HepG2 (cell line): ENCODE data around the gene ZBTB1. TPM values are rescaled to one million over a fixed set of nuclear protein-coding genes. Genes with fewer than 3 reads are reported as not detected.

Source experiments
- ATAD3A ChIP-seq: sonication (generic); formaldehyde crosslinking; IDR thresholded peaks from 2 replicates; pipeline ENCODE4 v1.4.0; 2020; ENCODE audit warnings: missing genetic modification reagents
- ATRX ChIP-seq: sonication (generic); formaldehyde crosslinking; IDR thresholded peaks from 2 replicates; pipeline ENCODE4 v1.4.0; 2020; ENCODE audit warnings: missing genetic modification reagents, borderline replicate concordance
- CC2D1A ChIP-seq: sonication (generic); formaldehyde crosslinking; IDR thresholded peaks from 2 replicates; pipeline ENCODE4 v1.8.1; 2023; ENCODE audit warnings: mild to moderate bottlenecking, missing genetic modification reagents
- CREM ChIP-seq, 2 experiments: sonication (generic) in 1 of 2; formaldehyde crosslinking in 1 of 2; IDR thresholded peaks; 2 replicates each; pipeline versions ENCODE4 v1.4.0 to v1.6.1; 2016 to 2020; ENCODE audit warnings: antibody characterized with exemption in 1 of 2, mild to moderate bottlenecking in 1 of 2, missing genetic modification reagents in 1 of 2
- DNMT1 ChIP-seq: sonication (generic); formaldehyde crosslinking; IDR thresholded peaks from 2 replicates; pipeline ENCODE4 v1.5.1; 2020; ENCODE audit warnings: mild to moderate bottlenecking, missing genetic modification reagents
- KLF6 ChIP-seq: IDR thresholded peaks from 2 replicates; pipeline ENCODE4 v1.8.0; 2016; ENCODE audit warnings: missing biosample characterization, missing genetic modification reagents
- PHF8 ChIP-seq: sonication (generic); formaldehyde crosslinking; IDR thresholded peaks from 2 replicates; pipeline ENCODE4 v1.5.0; 2020; ENCODE audit warnings: missing genetic modification reagents
- RBAK ChIP-seq: sonication (generic); formaldehyde crosslinking; IDR thresholded peaks from 2 replicates; pipeline ENCODE4 v1.5.1; 2020; ENCODE audit warnings: mild to moderate bottlenecking, missing genetic modification reagents
- RCOR2 ChIP-seq: IDR thresholded peaks from 2 replicates; pipeline ENCODE4 v1.6.1; 2016; ENCODE audit warnings: missing biosample characterization, missing genetic modification reagents
- TBP ChIP-seq: sonication (generic); formaldehyde crosslinking; IDR thresholded peaks from 2 replicates; pipeline ENCODE4 v1.5.0; 2020; ENCODE audit warnings: missing genetic modification reagents
- ZNF12 ChIP-seq: sonication (generic); formaldehyde crosslinking; IDR thresholded peaks from 2 replicates; pipeline ENCODE4 v1.5.0; 2020; ENCODE audit warnings: missing genetic modification reagents
- ZSCAN22 ChIP-seq: sonication (generic); formaldehyde crosslinking; IDR thresholded peaks from 2 replicates; pipeline ENCODE4 v1.4.0; 2020; ENCODE audit warnings: mild to moderate bottlenecking, missing genetic modification reagents
- polyA plus RNA-seq, 8 experiments: library from polyadenylated mRNA; depleted of rRNA in 3 of 8; stranded (reverse) in 7 of 8; unstranded in 1 of 8; fragments of >200 nt; fragmentation: Illumina TruSeq in 4 of 8; extraction: Trizol in 4 of 8; gene quantifications; 2 replicates each; pipeline versions ENCODE4 v1.2.1 to v1.2.3, GENCODE V29; 2011 to 2016; ENCODE audit warnings: low read depth in 4 of 8, missing spikeins in 1 of 8, mixed read lengths in 1 of 8; ENCODE audit not compliant: insufficient read depth in 1 of 8
- total RNA-seq, 5 experiments: library from RNA; depleted of rRNA; stranded (reverse); fragments of >200 nt; fragmentation: Illumina TruSeq; extraction: Trizol; gene quantifications; 2 replicates each; pipeline ENCODE4 v1.2.3, GENCODE V29; 2016; ENCODE audit warnings: low read depth in 1 of 5
- TF ChIP-seq, protein P1 (sequence below): sonication (generic); formaldehyde crosslinking; IDR thresholded peaks from 2 replicates; pipeline ENCODE4 v1.5.0; 2020; ENCODE audit warnings: missing genetic modification reagents, mild to moderate bottlenecking, borderline replicate concordance
- TF ChIP-seq, protein P2 (sequence below): sonication (generic); formaldehyde crosslinking; IDR thresholded peaks from 2 replicates; pipeline ENCODE4 v1.4.0; 2020; ENCODE audit warnings: low read depth, missing genetic modification reagents
- TF ChIP-seq, protein P3 (sequence below): sonication (generic); formaldehyde crosslinking; IDR thresholded peaks from 2 replicates; pipeline ENCODE4 v1.4.0; 2020; ENCODE audit warnings: missing genetic modification reagents
- TF ChIP-seq, protein P4 (sequence below): fragments of 450-650 bp; IDR thresholded peaks from 2 replicates; pipeline ENCODE4 v1.6.1; 2016
- TF ChIP-seq, protein P5 (sequence below): sonication (generic); formaldehyde crosslinking; IDR thresholded peaks from 2 replicates; pipeline ENCODE4 v1.8.0; 2022; ENCODE audit warnings: mild to moderate bottlenecking, missing genetic modification reagents; ENCODE audit not compliant: insufficient replicate concordance

The ZBTB1 gene
- total and polyA plus RNA-seq, 2 of the 13 experiments (the other 11 are each of a cell fraction or from before 2014, with no cell fraction given) = 18.8 to 22.6 TPM

DNA sequence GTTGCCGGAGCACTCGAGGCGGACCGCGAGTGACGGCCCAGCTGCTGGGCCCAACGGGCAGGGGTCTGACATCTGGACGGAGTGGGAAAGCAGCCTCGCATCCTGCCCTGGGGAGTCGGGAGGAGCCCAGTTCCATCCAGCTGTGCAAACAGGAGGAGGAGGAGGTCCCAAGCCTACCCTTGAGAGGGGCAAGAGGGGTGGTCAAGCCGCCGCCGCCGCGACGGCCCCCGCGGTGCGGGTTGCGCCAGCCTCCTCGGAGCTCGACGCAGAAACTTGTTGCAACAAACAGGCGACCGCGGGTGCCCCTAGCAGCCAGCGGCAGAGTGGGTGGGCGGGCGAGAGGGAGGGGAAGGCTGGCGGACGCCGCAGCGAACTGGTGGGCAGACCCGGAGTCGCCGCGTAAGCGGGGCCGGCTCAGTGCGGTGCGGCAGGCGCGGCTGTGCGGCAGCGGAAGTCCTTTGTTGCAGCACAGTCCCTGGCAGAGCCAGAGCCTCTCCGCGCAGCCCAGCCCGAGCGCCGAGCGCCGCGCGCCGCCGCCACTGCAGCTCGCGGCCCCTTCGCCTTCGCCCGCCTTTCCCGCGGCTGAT lies at the start of gene ZBTB1 (continued):
- TF ChIP-seq ZSCAN22 (CRISPR knock-in tag) (no peak), RCOR2 (no peak), ZNF12 (CRISPR knock-in tag) (0 out of 2 replicates have a peak, but pooled peaks have one; percentile 40), PHF8 (CRISPR knock-in tag) (peak; percentile 76), TBP (CRISPR knock-in tag) (no peak), DNMT1 (CRISPR knock-in tag) (no peak), KLF6 (CRISPR knock-in tag) (no peak), ATAD3A (CRISPR knock-in tag) (0 out of 2 replicates have a peak, but pooled peaks have one; percentile 34), CREM (IDR thresholded peaks at IDR 0.05) (no peak), CREM (CRISPR knock-in tag; IDR thresholded peaks at IDR 0.05) (no peak), ATRX (CRISPR knock-in tag) (no peak), CC2D1A (CRISPR knock-in tag) (0 out of 2 replicates have a peak, but pooled peaks have one; percentile 37), RBAK (CRISPR knock-in tag) (no peak)
- TF ChIP-seq, protein P1, sequence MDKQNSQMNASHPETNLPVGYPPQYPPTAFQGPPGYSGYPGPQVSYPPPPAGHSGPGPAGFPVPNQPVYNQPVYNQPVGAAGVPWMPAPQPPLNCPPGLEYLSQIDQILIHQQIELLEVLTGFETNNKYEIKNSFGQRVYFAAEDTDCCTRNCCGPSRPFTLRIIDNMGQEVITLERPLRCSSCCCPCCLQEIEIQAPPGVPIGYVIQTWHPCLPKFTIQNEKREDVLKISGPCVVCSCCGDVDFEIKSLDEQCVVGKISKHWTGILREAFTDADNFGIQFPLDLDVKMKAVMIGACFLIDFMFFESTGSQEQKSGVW (CRISPR knock-in tag) = no peak
- TF ChIP-seq, protein P2, sequence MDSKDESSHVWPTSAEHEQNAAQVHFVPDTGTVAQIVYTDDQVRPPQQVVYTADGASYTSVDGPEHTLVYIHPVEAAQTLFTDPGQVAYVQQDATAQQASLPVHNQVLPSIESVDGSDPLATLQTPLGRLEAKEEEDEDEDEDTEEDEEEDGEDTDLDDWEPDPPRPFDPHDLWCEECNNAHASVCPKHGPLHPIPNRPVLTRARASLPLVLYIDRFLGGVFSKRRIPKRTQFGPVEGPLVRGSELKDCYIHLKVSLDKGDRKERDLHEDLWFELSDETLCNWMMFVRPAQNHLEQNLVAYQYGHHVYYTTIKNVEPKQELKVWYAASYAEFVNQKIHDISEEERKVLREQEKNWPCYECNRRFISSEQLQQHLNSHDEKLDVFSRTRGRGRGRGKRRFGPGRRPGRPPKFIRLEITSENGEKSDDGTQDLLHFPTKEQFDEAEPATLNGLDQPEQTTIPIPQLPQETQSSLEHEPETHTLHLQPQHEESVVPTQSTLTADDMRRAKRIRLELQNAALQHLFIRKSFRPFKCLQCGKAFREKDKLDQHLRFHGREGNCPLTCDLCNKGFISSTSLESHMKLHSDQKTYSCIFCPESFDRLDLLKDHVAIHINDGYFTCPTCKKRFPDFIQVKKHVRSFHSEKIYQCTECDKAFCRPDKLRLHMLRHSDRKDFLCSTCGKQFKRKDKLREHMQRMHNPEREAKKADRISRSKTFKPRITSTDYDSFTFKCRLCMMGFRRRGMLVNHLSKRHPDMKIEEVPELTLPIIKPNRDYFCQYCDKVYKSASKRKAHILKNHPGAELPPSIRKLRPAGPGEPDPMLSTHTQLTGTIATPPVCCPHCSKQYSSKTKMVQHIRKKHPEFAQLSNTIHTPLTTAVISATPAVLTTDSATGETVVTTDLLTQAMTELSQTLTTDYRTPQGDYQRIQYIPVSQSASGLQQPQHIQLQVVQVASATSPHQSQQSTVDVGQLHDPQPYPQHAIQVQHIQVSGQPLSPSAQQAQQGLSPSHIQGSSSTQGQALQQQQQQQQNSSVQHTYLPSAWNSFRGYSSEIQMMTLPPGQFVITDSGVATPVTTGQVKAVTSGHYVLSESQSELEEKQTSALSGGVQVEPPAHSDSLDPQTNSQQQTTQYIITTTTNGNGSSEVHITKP = peak; percentile 89
- TF ChIP-seq, protein P3, sequence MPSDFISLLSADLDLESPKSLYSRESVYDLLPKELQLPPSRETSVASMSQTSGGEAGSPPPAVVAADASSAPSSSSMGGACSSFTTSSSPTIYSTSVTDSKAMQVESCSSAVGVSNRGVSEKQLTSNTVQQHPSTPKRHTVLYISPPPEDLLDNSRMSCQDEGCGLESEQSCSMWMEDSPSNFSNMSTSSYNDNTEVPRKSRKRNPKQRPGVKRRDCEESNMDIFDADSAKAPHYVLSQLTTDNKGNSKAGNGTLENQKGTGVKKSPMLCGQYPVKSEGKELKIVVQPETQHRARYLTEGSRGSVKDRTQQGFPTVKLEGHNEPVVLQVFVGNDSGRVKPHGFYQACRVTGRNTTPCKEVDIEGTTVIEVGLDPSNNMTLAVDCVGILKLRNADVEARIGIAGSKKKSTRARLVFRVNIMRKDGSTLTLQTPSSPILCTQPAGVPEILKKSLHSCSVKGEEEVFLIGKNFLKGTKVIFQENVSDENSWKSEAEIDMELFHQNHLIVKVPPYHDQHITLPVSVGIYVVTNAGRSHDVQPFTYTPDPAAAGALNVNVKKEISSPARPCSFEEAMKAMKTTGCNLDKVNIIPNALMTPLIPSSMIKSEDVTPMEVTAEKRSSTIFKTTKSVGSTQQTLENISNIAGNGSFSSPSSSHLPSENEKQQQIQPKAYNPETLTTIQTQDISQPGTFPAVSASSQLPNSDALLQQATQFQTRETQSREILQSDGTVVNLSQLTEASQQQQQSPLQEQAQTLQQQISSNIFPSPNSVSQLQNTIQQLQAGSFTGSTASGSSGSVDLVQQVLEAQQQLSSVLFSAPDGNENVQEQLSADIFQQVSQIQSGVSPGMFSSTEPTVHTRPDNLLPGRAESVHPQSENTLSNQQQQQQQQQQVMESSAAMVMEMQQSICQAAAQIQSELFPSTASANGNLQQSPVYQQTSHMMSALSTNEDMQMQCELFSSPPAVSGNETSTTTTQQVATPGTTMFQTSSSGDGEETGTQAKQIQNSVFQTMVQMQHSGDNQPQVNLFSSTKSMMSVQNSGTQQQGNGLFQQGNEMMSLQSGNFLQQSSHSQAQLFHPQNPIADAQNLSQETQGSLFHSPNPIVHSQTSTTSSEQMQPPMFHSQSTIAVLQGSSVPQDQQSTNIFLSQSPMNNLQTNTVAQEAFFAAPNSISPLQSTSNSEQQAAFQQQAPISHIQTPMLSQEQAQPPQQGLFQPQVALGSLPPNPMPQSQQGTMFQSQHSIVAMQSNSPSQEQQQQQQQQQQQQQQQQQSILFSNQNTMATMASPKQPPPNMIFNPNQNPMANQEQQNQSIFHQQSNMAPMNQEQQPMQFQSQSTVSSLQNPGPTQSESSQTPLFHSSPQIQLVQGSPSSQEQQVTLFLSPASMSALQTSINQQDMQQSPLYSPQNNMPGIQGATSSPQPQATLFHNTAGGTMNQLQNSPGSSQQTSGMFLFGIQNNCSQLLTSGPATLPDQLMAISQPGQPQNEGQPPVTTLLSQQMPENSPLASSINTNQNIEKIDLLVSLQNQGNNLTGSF (CRISPR knock-in tag) = no peak; the same call in 1 of the 2 replicates
- TF ChIP-seq, protein P4, sequence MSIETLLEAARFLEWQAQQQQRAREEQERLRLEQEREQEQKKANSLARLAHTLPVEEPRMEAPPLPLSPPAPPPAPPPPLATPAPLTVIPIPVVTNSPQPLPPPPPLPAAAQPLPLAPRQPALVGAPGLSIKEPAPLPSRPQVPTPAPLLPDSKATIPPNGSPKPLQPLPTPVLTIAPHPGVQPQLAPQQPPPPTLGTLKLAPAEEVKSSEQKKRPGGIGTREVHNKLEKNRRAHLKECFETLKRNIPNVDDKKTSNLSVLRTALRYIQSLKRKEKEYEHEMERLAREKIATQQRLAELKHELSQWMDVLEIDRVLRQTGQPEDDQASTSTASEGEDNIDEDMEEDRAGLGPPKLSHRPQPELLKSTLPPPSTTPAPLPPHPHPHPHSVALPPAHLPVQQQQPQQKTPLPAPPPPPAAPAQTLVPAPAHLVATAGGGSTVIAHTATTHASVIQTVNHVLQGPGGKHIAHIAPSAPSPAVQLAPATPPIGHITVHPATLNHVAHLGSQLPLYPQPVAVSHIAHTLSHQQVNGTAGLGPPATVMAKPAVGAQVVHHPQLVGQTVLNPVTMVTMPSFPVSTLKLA = no peak
- TF ChIP-seq, protein P5, sequence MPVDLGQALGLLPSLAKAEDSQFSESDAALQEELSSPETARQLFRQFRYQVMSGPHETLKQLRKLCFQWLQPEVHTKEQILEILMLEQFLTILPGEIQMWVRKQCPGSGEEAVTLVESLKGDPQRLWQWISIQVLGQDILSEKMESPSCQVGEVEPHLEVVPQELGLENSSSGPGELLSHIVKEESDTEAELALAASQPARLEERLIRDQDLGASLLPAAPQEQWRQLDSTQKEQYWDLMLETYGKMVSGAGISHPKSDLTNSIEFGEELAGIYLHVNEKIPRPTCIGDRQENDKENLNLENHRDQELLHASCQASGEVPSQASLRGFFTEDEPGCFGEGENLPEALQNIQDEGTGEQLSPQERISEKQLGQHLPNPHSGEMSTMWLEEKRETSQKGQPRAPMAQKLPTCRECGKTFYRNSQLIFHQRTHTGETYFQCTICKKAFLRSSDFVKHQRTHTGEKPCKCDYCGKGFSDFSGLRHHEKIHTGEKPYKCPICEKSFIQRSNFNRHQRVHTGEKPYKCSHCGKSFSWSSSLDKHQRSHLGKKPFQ (CRISPR knock-in tag) = peak; percentile 74
